ENCODE results near the gene R3HDM2. TPM values are rescaled to one million over a fixed set of nuclear protein-coding genes. Genes with fewer than 3 reads are reported as not detected.

R3HDM2 gene
- total RNA-seq, 1 experiment from 2014 or later = 34.7 TPM

Other genes with a start within 250 kb of the R3HDM2 start
- 3.7 to 4.9 TPM (median 4.4 TPM) in 3 replicates for gene NXPH4, start 214.2 kb downstream of the R3HDM2 start, total RNA-seq (2021)
- 262 to 297 TPM (median 265 TPM) in 3 replicates for gene SHMT2, start 201.3 kb downstream of the R3HDM2 start, total RNA-seq (2021)
- 3.2 to 3.4 TPM (median 3.3 TPM) in 3 replicates for gene STAC3, start 179.9 kb downstream of the R3HDM2 start, total RNA-seq (2021)
- gene INHBC, start 3.7 kb upstream of the R3HDM2 start, total RNA-seq (2021) = 0.09 to 0.20 TPM (median 0.16 TPM) in 3 replicates
- 3.2 to 5.0 TPM (median 3.3 TPM) in 3 replicates for gene INHBE, start 24.3 kb upstream of the R3HDM2 start, total RNA-seq (2021)
- gene GLI1, start 28.7 kb upstream of the R3HDM2 start, total RNA-seq (2021) = 16.2 to 19.1 TPM (median 16.7 TPM) in 3 replicates
- gene ARHGAP9, start 48.8 kb upstream of the R3HDM2 start, total RNA-seq (2021) = 3.6 to 3.9 TPM (median 3.8 TPM) in 3 replicates
- gene MARS1, start 57.0 kb upstream of the R3HDM2 start, total RNA-seq (2021) = 283 to 367 TPM (median 314 TPM) in 3 replicates
- gene DDIT3, start 89.5 kb upstream of the R3HDM2 start, total RNA-seq (2021) = 3.4 to 5.3 TPM (median 3.9 TPM) in 3 replicates
- 46.3 to 59.4 TPM (median 56.2 TPM) in 3 replicates for gene MBD6, start 91.8 kb upstream of the R3HDM2 start, total RNA-seq (2021)
- gene DCTN2, start 116.1 kb upstream of the R3HDM2 start, total RNA-seq (2021) = 93.5 to 94.4 TPM (median 94.4 TPM) in 3 replicates
- 15.9 to 17.9 TPM (median 16.1 TPM) in 3 replicates for gene KIF5A, start 119.0 kb upstream of the R3HDM2 start, total RNA-seq (2021)
- 25.4 to 26.9 TPM (median 25.8 TPM) in 3 replicates for gene PIP4K2C, start 160.1 kb upstream of the R3HDM2 start, total RNA-seq (2021)
- 52.4 to 57.0 TPM (median 55.7 TPM) in 3 replicates for gene DTX3, start 173.8 kb upstream of the R3HDM2 start, total RNA-seq (2021)
- 11.9 to 19.0 TPM (median 17.2 TPM) in 3 replicates for gene ARHGEF25, start 180.4 kb upstream of the R3HDM2 start, total RNA-seq (2021)
- 0.46 to 1.2 TPM (median 1.2 TPM) in 3 replicates for gene B4GALNT1, start 202.2 kb upstream of the R3HDM2 start, total RNA-seq (2021)

All from WTC11 (cell line).